SK-N-SH (cell line): ENCODE results near the gene FBXL2.

ENCODE experiments used
- EZH2phosphoT487 ChIP-seq: fragments of 200-600 bp; sonication (generic); IDR thresholded peaks from 2 replicates; pipeline ENCODE4 v1.6.1; 2017; ENCODE audit warnings: low read depth, mixed run types, mild to moderate bottlenecking, antibody characterized with exemption, moderate library complexity, borderline replicate concordance
- NRF1 ChIP-seq: IDR thresholded peaks from 2 replicates; pipeline ENCODE4 v1.6.1; 2012; ENCODE audit warnings: low read depth, mild to moderate bottlenecking, low read length
- RFX5 ChIP-seq: IDR thresholded peaks from 2 replicates; pipeline ENCODE4 v1.6.1; 2012; ENCODE audit warnings: mild to moderate bottlenecking, improper control_type of control experiment, low read length
- YY1 ChIP-seq: IDR thresholded peaks from 2 replicates; pipeline ENCODE4 v1.4.0; 2012; ENCODE audit warnings: low read depth, mild to moderate bottlenecking
- TF ChIP-seq, protein P1 (sequence below): fragments of 150-350 bp; IDR thresholded peaks from 2 replicates; pipeline ENCODE4 v1.6.1; 2017; ENCODE audit warnings: antibody characterized with exemption, low read length, low read depth, borderline replicate concordance
- TF ChIP-seq, protein P2 (sequence below): fragments of 200-600 bp; sonication (generic); IDR thresholded peaks from 2 replicates; pipeline ENCODE4 v1.6.1; 2017; ENCODE audit warnings: antibody characterized with exemption, mild to moderate bottlenecking, moderate library complexity

DNA sequence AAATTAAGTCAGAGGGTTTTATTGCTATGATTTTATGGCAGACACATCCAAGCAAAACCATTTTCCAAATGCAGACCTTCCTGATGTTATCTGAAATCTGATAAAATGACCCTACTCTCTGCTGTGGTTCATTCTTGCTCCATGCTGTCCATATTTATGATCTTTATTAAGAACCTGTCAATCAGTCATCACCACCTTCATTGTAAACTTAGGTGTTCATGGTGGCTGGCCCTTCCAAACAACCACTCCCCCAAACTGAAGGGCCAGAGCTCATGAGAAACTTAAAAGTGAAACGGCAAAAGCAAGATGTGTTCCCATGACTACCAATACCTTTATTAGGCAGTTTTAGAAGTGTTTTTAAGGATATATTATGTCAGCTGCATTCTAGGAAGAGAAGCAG lies 109.4 kb downstream of the FBXL2 start:
- TF ChIP-seq EZH2phosphoT487, result no peak
- TF ChIP-seq NRF1, result no peak
- no peak for TF ChIP-seq YY1
- TF ChIP-seq, protein P1, sequence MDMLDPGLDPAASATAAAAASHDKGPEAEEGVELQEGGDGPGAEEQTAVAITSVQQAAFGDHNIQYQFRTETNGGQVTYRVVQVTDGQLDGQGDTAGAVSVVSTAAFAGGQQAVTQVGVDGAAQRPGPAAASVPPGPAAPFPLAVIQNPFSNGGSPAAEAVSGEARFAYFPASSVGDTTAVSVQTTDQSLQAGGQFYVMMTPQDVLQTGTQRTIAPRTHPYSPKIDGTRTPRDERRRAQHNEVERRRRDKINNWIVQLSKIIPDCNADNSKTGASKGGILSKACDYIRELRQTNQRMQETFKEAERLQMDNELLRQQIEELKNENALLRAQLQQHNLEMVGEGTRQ, result no peak
- TF ChIP-seq, protein P2, sequence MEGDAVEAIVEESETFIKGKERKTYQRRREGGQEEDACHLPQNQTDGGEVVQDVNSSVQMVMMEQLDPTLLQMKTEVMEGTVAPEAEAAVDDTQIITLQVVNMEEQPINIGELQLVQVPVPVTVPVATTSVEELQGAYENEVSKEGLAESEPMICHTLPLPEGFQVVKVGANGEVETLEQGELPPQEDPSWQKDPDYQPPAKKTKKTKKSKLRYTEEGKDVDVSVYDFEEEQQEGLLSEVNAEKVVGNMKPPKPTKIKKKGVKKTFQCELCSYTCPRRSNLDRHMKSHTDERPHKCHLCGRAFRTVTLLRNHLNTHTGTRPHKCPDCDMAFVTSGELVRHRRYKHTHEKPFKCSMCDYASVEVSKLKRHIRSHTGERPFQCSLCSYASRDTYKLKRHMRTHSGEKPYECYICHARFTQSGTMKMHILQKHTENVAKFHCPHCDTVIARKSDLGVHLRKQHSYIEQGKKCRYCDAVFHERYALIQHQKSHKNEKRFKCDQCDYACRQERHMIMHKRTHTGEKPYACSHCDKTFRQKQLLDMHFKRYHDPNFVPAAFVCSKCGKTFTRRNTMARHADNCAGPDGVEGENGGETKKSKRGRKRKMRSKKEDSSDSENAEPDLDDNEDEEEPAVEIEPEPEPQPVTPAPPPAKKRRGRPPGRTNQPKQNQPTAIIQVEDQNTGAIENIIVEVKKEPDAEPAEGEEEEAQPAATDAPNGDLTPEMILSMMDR, result no peak
- TF ChIP-seq RFX5, result no peak
